G401 (cell line): ENCODE data around the gene PCNT. TPM values are rescaled to one million over a fixed set of nuclear protein-coding genes. Genes with fewer than 3 reads are reported as not detected.

Source experiments
- DNase-seq: peaks from one replicate; pipeline ENCODE4 v3.0.0-alpha.2; 2015; ENCODE audit warnings: low spot score
- in situ Hi-C: cut with HindIII; loops from 2 replicates; pipeline ENCODE4 v1.10.0; 2016; ENCODE audit warnings: low sequenced_read_pairs, mixed read lengths
- total RNA-seq: library from RNA; depleted of rRNA; stranded (reverse); fragments of >200 nt; shearing (Covaris generic); gene quantifications from 2 replicates; pipeline ENCODE4 v1.2.3, GENCODE V29; 2014; rRNA removed

Gene PCNT
- 14.3 and 33.5 TPM in 2 replicates for total RNA-seq

- in situ Hi-C loops = no loop called here
- peak; percentile 97 for DNase-seq
Measured at GRCh38 chr21:46323710-46324389, at the start of gene PCNT, which contains the start of gene C21orf58. Gene PCNT (plus strand): TSS chr21:46324156. CDS start chr21:46324229, 73 bp downstream. Gene C21orf58 (minus strand): TSS chr21:46323870. CDS start chr21:46322738, 1,132 bp downstream.

GRCh38 chr21:46274797-46275390 is 49.1 kb upstream of the PCNT start:
- in situ Hi-C loops = no loop called here
- no peak for DNase-seq

- no peak for DNase-seq
- in situ Hi-C loops = no loop called here
Measured at GRCh38 chr21:46284077-46284644, 39.8 kb upstream of the PCNT start.

- in situ Hi-C loops = no loop called here
- DNase-seq = no peak
Measured at GRCh38 chr21:46284733-46285132, 39.2 kb upstream of the PCNT start.

- in situ Hi-C loops = no loop called here
- DNase-seq = no peak
Measured at GRCh38 chr21:46285206-46285661, 38.7 kb upstream of the PCNT start, which contains the start of gene MCM3AP. Gene MCM3AP (minus strand): TSS chr21:46285611. CDS start chr21:46285286, 325 bp downstream.

- peak; percentile 89 for DNase-seq
- in situ Hi-C loops = no loop called here
Measured at GRCh38 chr21:46285761-46286647, 38.0 kb upstream of the PCNT start, which contains the start of gene YBEY. Gene YBEY (plus strand): TSS chr21:46286342. CDS start chr21:46286914, 572 bp downstream.

GRCh38 chr21:46286648-46287002 is 37.3 kb upstream of the PCNT start:
- in situ Hi-C loops = no loop called here

GRCh38 chr21:46287541-46287940 is 36.4 kb upstream of the PCNT start:
- in situ Hi-C loops = no loop called here

More at GRCh38 chr21:46286648-46287002, 37.3 kb upstream of the PCNT start:
- no peak for DNase-seq

GRCh38 chr21:46289655-46290179 is 34.2 kb upstream of the PCNT start:
- no peak for DNase-seq
- in situ Hi-C loops = no loop called here

More at GRCh38 chr21:46287541-46287940, 36.4 kb upstream of the PCNT start:
- DNase-seq = no peak

GRCh38 chr21:46291561-46291960 is 32.4 kb upstream of the PCNT start:
- no peak for DNase-seq
- in situ Hi-C loops = no loop called here

- in situ Hi-C loops = no loop called here
- no peak for DNase-seq
Measured at GRCh38 chr21:46294647-46295176, 29.2 kb upstream of the PCNT start.

GRCh38 chr21:46295177-46295770 is 28.7 kb upstream of the PCNT start:
- in situ Hi-C loops = no loop called here

GRCh38 chr21:46295996-46296752 is 27.8 kb upstream of the PCNT start:
- in situ Hi-C loops = no loop called here

More at GRCh38 chr21:46295177-46295770, 28.7 kb upstream of the PCNT start:
- DNase-seq = no peak

GRCh38 chr21:46297338-46298271 is 26.4 kb upstream of the PCNT start:
- in situ Hi-C loops = no loop called here
- peak; percentile 14 for DNase-seq

More at GRCh38 chr21:46295996-46296752, 27.8 kb upstream of the PCNT start:
- DNase-seq = no peak

- in situ Hi-C loops = no loop called here
- no peak for DNase-seq
Measured at GRCh38 chr21:46299167-46299566, 24.8 kb upstream of the PCNT start.

GRCh38 chr21:46301759-46302158 is 22.2 kb upstream of the PCNT start:
- in situ Hi-C loops = no loop called here
- DNase-seq = no peak

- DNase-seq = no peak
- in situ Hi-C loops = no loop called here
Measured at GRCh38 chr21:46304437-46304836, 19.5 kb upstream of the PCNT start.
